OCI-LY3 (cell line): ENCODE measurements around the gene SUPT16H.

Source experiments
- EZH2phosphoT487 ChIP-seq: fragments of 200-600 bp; shearing (Covaris generic); IDR thresholded peaks from 2 replicates; pipeline ENCODE4 v1.6.1; 2018; ENCODE audit warnings: antibody characterized with exemption, mixed run types, low read depth
- TF ChIP-seq, protein P1 (sequence below): fragments of 200-600, 300-600 bp; sonication (generic); IDR thresholded peaks from 2 replicates; pipeline ENCODE4 v1.5.1; 2014; ENCODE audit warnings: antibody characterized with exemption, low read length, low read depth

GRCh38 chr14:21428930-21429329 is 45.1 kb upstream of the SUPT16H start:
- TF ChIP-seq, protein P1, sequence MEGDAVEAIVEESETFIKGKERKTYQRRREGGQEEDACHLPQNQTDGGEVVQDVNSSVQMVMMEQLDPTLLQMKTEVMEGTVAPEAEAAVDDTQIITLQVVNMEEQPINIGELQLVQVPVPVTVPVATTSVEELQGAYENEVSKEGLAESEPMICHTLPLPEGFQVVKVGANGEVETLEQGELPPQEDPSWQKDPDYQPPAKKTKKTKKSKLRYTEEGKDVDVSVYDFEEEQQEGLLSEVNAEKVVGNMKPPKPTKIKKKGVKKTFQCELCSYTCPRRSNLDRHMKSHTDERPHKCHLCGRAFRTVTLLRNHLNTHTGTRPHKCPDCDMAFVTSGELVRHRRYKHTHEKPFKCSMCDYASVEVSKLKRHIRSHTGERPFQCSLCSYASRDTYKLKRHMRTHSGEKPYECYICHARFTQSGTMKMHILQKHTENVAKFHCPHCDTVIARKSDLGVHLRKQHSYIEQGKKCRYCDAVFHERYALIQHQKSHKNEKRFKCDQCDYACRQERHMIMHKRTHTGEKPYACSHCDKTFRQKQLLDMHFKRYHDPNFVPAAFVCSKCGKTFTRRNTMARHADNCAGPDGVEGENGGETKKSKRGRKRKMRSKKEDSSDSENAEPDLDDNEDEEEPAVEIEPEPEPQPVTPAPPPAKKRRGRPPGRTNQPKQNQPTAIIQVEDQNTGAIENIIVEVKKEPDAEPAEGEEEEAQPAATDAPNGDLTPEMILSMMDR, result no peak
- TF ChIP-seq EZH2phosphoT487, result no peak
